Lower leg skin (tissue), 3 donors: ENCODE measurements around the gene HABP2.

Experiments used
- POLR2A ChIP-seq, 2 donors: fragments of 450-650 bp; IDR thresholded peaks; one replicate each; pipeline ENCODE4 v1.6.1; 2016 to 2017; ENCODE audit warnings: antibody characterized with exemption in 2 of 2, mild to moderate bottlenecking in 1 of 2, moderate library complexity in 1 of 2
- TF ChIP-seq, protein P1 (sequence below), 3 donors: fragments of 450-650 bp; IDR thresholded peaks; one replicate each; pipeline ENCODE4 v1.5.1; 2016; ENCODE audit warnings: antibody characterized with exemption in 3 of 3, mild to moderate bottlenecking in 3 of 3, moderate library complexity in 2 of 3

DNA sequence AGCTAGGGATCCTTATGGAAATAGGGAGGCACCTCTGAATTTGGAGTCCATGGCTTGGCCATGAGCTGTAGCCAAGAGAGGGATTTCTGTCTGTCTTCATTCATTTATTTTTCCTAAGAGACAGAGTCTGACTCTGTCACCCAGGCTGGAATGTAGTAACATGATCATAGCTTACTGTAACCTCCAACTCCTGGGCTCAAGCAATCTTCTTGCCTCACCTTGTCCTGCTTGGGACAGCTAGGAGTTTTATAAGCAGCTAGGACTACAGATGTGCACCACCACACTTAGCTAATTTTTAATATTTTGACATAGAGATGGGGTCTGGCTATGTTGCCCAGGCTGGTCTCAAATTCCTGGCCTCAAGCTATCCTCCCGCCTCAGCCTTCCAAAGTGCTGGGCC is 8.5 kb upstream of the HABP2 start:
- no peak for TF ChIP-seq POLR2A (IDR thresholded peaks at IDR 0.05)
- TF ChIP-seq, protein P1, sequence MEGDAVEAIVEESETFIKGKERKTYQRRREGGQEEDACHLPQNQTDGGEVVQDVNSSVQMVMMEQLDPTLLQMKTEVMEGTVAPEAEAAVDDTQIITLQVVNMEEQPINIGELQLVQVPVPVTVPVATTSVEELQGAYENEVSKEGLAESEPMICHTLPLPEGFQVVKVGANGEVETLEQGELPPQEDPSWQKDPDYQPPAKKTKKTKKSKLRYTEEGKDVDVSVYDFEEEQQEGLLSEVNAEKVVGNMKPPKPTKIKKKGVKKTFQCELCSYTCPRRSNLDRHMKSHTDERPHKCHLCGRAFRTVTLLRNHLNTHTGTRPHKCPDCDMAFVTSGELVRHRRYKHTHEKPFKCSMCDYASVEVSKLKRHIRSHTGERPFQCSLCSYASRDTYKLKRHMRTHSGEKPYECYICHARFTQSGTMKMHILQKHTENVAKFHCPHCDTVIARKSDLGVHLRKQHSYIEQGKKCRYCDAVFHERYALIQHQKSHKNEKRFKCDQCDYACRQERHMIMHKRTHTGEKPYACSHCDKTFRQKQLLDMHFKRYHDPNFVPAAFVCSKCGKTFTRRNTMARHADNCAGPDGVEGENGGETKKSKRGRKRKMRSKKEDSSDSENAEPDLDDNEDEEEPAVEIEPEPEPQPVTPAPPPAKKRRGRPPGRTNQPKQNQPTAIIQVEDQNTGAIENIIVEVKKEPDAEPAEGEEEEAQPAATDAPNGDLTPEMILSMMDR (IDR thresholded peaks at IDR 0.05): no peak
